ENCODE results near the gene PLAA.
A peak's percentile ranks its signal among the peaks of the same experiment; 100 is the strongest.

The PLAA gene

DNA sequence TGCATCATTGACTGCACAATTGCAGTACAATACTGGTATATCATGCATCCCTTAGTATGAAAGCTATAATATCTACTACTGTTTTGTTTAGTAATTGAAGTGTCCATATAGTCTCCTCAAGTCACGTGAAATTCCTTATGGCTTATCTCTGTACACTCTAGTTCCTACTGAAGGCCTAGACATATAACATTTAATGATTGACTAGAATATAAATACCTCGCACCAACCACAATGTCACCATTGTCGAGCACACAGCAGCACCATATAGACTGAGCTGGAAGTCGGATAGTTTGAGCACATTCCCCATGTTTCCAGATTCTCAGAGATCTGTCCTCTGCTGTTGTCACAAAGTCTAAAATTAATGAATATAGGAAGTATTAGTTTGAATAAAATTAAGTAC, 21.4 kb downstream of the PLAA start:
- Histone ChIP-seq H3K27ac (ENCODE audit: low read depth, low read length) (no peak overlapping the region), H3K4me3 (ENCODE audit: low read depth in 1 of 2, low read length in 2 of 2) (no peak overlapping the region), H3K9me3 (ENCODE audit: low read length) (no peaks in the 10 kb centered on the region), H3K4me1 (ENCODE audit: insufficient read depth, low read length) (no peaks in the 10 kb centered on the region), H3K27me3 (ENCODE audit: control insufficient read depth in 1 of 2, insufficient read depth in 2 of 2, low read length in 2 of 2) (no peaks in the 10 kb centered on the region), H3K9ac (ENCODE audit: low read length) (no peak overlapping the region), H3K36me3 (ENCODE audit: insufficient read depth, low read length) (peaks cover 48% of the 10 kb centered on the region)

DNA sequence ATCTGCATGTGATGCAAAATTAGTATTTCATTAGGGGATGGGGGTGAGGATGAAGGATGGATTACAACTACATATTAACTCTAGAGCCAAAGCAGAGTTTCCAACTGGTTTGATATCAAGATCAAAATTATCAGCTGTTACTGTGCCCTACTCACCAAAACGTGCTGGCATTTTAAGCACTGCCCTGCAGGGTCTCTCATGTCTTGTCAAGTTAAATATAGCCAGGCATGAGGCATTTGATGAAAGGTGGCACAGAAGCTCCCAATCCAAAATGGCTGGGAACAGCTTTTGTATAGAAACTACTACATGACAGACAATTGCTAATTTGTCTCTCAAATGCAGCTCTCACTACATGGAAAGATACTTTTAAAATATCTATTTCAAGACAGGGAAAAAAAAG, 27.3 kb downstream of the PLAA start:
- H3K36me3 ChIP-seq (ENCODE audit: insufficient read depth, low read length) = peaks cover 59% of the 10 kb centered on the region
- H3K4me3 ChIP-seq (ENCODE audit: low read depth in 1 of 2, low read length in 2 of 2) = no peak overlapping the region
- no peaks in the 10 kb centered on the region for H3K4me1 ChIP-seq (ENCODE audit: insufficient read depth, low read length)
- H3K9me3 ChIP-seq (ENCODE audit: low read length) = no peaks in the 10 kb centered on the region
- no peak overlapping the region for H3K9ac ChIP-seq (ENCODE audit: low read length)
- H3K27ac ChIP-seq (ENCODE audit: low read depth, low read length) = no peak overlapping the region
- H3K27me3 ChIP-seq (ENCODE audit: control insufficient read depth in 1 of 2, insufficient read depth in 2 of 2, low read length in 2 of 2) = no peaks in the 10 kb centered on the region

DNA sequence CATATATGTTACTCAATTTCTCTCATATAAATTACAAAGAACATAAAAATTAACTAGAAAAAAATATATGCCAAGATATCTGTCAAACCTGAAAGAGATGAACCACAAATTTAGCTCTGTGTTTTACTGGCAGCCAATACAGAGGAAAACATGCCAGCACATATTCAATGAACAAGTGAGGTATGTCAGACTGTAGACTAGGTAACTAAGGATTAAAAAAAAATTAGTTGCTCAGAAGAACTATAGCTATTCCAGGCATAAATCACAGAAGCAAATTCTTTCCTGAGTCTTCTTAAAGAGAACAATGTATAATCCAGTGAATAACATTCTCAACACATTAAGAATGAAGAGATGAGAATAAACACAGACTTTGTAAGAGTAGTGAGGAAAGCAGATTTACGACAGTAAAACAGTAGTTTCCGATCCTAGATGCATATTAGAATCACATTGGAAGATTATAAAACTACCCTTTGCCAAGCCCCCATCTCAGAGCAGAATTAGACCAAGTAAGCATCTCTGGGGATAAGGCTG, 33.8 kb downstream of the PLAA start:
- no peaks in the 10 kb centered on the region for H3K27me3 ChIP-seq (ENCODE audit: control insufficient read depth in 1 of 2, insufficient read depth in 2 of 2, low read length in 2 of 2)
- no peaks in the 10 kb centered on the region for H3K4me1 ChIP-seq (ENCODE audit: insufficient read depth, low read length)
- no peak overlapping the region for H3K27ac ChIP-seq (ENCODE audit: low read depth, low read length)
- peaks cover 24% of the 10 kb centered on the region for H3K36me3 ChIP-seq (ENCODE audit: insufficient read depth, low read length)
- no peaks in the 10 kb centered on the region for H3K9me3 ChIP-seq (ENCODE audit: low read length)
- no peak overlapping the region for H3K4me3 ChIP-seq (ENCODE audit: low read depth in 1 of 2, low read length in 2 of 2)
- no peak overlapping the region for H3K9ac ChIP-seq (ENCODE audit: low read length)

DNA sequence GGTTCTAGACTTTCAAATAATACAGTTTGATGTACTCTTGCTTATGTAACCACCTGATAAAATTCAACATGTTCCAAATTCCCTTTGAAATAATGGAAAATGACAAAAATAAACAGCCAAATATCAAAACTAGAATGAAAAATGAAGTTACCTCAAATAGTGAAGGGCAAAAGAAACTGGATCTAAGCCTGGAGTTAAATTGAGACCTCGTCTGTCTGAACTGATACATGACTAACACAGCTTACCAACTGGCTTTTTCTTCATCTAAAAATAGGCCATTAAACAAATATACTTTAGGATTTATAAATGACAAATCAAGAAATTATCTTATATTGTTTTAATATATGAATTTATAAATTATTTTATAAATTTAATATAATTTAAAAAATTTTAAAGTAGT, 42.4 kb downstream of the PLAA start:
- Histone ChIP-seq H3K27me3 (ENCODE audit: control insufficient read depth in 1 of 2, insufficient read depth in 2 of 2, low read length in 2 of 2) (no peaks in the 10 kb centered on the region), H3K36me3 (ENCODE audit: insufficient read depth, low read length) (peaks cover 14% of the 10 kb centered on the region), H3K27ac (ENCODE audit: low read depth, low read length) (no peak overlapping the region), H3K9ac (ENCODE audit: low read length) (no peak overlapping the region), H3K4me3 (ENCODE audit: low read depth in 1 of 2, low read length in 2 of 2) (no peak overlapping the region), H3K9me3 (ENCODE audit: low read length) (no peaks in the 10 kb centered on the region), H3K4me1 (ENCODE audit: insufficient read depth, low read length) (no peaks in the 10 kb centered on the region)

DNA sequence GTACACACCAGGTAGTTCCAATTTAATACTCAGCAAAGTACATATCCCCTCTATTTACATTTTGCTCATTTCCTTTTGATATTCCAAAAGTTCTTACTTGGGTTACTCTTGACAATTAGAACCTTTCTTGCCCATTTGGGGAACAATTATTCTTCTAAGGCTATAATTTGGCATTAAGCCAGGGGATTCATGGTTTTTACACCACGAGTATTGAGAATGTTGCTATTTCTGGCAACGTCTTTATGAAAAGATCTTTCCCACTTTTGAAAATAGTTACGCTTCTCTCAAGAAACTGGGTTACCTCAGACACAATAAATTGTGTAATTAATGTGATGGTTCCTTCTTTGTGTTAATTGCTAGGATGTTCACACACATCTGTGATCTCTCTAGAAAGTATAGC, 43.0 kb downstream of the PLAA start:
- Histone ChIP-seq H3K4me3 (ENCODE audit: low read depth in 1 of 2, low read length in 2 of 2) (no peak overlapping the region), H3K4me1 (ENCODE audit: insufficient read depth, low read length) (no peaks in the 10 kb centered on the region), H3K9me3 (ENCODE audit: low read length) (no peaks in the 10 kb centered on the region), H3K27me3 (ENCODE audit: control insufficient read depth in 1 of 2, insufficient read depth in 2 of 2, low read length in 2 of 2) (no peaks in the 10 kb centered on the region), H3K9ac (ENCODE audit: low read length) (no peak overlapping the region), H3K36me3 (ENCODE audit: insufficient read depth, low read length) (peaks cover 14% of the 10 kb centered on the region), H3K27ac (ENCODE audit: low read depth, low read length) (no peak overlapping the region)

DNA sequence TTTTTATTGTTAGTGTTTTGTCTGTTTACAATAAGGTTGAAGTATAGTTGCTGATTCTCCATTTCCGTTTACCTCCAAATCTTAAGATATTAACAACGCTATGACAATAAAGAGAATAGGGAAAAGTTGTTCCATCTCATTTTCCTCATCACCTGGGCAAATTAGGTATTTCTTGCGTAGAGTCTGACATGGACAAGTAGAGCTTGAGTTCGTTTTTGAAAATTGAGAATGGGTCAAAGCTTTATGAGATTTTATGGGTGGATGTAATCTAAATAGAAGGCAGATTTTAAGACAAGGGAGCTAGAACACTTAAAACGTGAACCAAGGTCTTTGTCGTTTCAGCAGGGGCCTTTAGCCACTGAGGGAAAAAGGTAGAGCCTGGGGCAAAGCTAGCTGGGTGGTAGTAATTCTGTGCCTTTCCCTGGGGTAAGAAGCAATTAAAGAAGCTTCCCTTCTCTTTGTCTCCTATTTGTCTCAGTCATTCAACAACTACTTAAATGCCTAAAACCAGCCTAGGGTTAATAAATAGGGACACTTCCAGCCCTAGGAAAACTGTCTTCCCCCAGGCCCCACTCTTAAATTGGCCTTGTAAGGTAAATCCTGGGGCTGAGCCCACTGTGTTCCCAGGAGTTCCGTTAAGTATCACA, 53.9 kb downstream of the PLAA start:
- H3K27me3 ChIP-seq (ENCODE audit: control insufficient read depth in 1 of 2, insufficient read depth in 2 of 2, low read length in 2 of 2) = no peaks in the 10 kb centered on the region
- H3K27ac ChIP-seq (ENCODE audit: low read depth, low read length) = peak overlapping the region; percentile 98
- peak overlapping the region; percentile 60 for H3K9ac ChIP-seq (ENCODE audit: low read length)
- H3K4me3 ChIP-seq (ENCODE audit: low read depth in 1 of 2, low read length in 2 of 2) = peak overlapping the region; percentile 98 to 99
- peaks cover 12% of the 10 kb centered on the region for H3K4me1 ChIP-seq (ENCODE audit: insufficient read depth, low read length)
- H3K9me3 ChIP-seq (ENCODE audit: low read length) = no peaks in the 10 kb centered on the region
- H3K36me3 ChIP-seq (ENCODE audit: insufficient read depth, low read length) = no peaks in the 10 kb centered on the region

DNA sequence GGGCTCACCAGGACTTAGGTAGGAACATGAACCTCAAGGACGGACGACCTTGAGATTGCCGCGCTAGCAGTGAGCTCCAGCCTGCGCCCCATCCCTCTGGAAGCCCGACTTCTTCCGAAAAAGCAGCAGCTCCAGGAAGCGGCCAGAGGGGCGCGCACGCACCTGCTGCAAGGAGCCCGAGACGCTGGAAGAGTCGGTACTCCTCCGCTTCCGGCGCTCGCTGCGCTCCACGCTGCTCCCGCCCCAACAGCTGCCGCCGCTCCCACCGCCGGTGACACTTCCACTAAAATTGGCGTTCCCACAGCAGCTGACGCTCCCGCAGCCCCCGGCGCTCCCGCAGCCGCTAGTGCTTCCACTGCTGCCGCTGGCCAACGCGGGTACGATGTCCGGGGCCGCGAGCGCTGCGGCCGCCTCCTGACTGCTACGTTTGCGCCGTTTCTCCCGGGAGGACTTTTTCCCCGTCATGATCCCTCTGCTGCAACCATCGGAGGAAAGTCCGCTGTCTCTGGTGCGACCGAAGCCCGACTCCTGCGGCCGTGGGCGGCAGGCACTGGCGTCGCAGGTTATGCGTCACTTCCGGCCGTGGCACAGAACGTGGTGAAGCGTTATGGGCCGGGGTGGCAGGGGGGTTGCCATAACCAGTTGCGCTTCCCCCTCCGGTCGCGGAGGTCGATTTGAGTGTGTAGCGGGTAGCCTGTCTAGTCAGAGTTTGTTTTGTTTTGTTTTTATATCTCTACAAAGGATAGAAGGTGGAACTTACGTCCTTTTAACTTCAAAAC, 54.6 kb downstream of the PLAA start, which contains the start of gene CAAP1:
CAAP1 (minus strand) TSS at position 552 of the 779 bp plus-strand sequence; CDS start at position 465, 87 bp downstream.
- peak within 1 kb of the TSS; percentile 98 for H3K27ac ChIP-seq (ENCODE audit: low read depth, low read length)
- H3K36me3 ChIP-seq (ENCODE audit: insufficient read depth, low read length) = no peaks in the 10 kb centered on the region
- H3K27me3 ChIP-seq (ENCODE audit: control insufficient read depth in 1 of 2, insufficient read depth in 2 of 2, low read length in 2 of 2) = no peaks in the 10 kb centered on the region
- H3K9me3 ChIP-seq (ENCODE audit: low read length) = no peaks in the 10 kb centered on the region
- peaks cover 12% of the 10 kb centered on the region for H3K4me1 ChIP-seq (ENCODE audit: insufficient read depth, low read length)
- H3K9ac ChIP-seq (ENCODE audit: low read length) = peak within 1 kb of the TSS; percentile 60
- peak within 1 kb of the TSS; percentile 98 to 99 for H3K4me3 ChIP-seq (ENCODE audit: low read depth in 1 of 2, low read length in 2 of 2)

DNA sequence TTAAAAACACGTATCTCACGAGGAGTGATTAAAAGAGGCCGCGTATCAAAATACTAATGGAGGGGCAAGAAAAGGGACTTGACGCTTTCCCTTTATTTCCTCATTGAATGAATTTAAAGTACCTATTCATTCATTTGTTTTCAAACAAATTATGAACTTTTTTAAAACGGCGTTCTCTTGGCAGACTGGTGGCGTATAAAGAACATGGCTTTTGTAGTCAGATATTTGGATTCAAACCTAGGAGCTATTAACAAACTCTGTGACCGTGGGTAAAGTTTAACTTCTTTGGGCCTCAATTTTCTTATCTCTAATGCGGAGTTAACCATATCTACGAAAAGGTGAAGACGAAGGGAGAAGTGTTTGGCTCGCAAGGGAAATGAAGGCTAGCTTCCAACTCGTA, 55.3 kb downstream of the PLAA start:
- H3K27ac ChIP-seq (ENCODE audit: low read depth, low read length) = peak overlapping the region; percentile 98
- H3K4me3 ChIP-seq (ENCODE audit: low read depth in 1 of 2, low read length in 2 of 2) = peak overlapping the region; percentile 98 to 99
- H3K27me3 ChIP-seq (ENCODE audit: control insufficient read depth in 1 of 2, insufficient read depth in 2 of 2, low read length in 2 of 2) = no peaks in the 10 kb centered on the region
- H3K9ac ChIP-seq (ENCODE audit: low read length) = peak overlapping the region; percentile 60
- H3K4me1 ChIP-seq (ENCODE audit: insufficient read depth, low read length) = peaks cover 12% of the 10 kb centered on the region
- no peaks in the 10 kb centered on the region for H3K9me3 ChIP-seq (ENCODE audit: low read length)
- H3K36me3 ChIP-seq (ENCODE audit: insufficient read depth, low read length) = no peaks in the 10 kb centered on the region

DNA sequence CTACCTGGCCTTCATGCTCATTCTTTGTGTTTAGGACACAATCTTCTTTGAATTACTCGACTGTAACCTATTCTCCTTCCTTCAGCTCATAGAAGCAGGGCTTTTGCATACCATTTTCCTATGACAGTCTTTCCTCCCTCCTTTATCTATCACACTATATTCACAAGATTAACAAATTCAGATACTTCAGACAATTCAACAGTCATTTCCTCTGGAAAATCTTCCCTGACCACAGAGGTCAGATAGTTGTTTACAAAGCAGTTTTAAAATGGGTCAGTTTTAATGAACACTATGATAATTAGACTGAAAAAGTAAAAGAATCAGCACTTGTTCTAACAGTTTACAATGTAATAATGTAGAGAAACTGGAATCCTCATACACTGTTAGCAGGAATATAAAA, 58.8 kb downstream of the PLAA start:
- H3K36me3 ChIP-seq (ENCODE audit: insufficient read depth, low read length) = peaks cover 6% of the 10 kb centered on the region
- no peaks in the 10 kb centered on the region for H3K9me3 ChIP-seq (ENCODE audit: low read length)
- no peaks in the 10 kb centered on the region for H3K27me3 ChIP-seq (ENCODE audit: control insufficient read depth in 1 of 2, insufficient read depth in 2 of 2, low read length in 2 of 2)
- no peak overlapping the region for H3K4me3 ChIP-seq (ENCODE audit: low read depth in 1 of 2, low read length in 2 of 2)
- peaks cover 12% of the 10 kb centered on the region for H3K4me1 ChIP-seq (ENCODE audit: insufficient read depth, low read length)
- no peak overlapping the region for H3K9ac ChIP-seq (ENCODE audit: low read length)
- no peak overlapping the region for H3K27ac ChIP-seq (ENCODE audit: low read depth, low read length)

DNA sequence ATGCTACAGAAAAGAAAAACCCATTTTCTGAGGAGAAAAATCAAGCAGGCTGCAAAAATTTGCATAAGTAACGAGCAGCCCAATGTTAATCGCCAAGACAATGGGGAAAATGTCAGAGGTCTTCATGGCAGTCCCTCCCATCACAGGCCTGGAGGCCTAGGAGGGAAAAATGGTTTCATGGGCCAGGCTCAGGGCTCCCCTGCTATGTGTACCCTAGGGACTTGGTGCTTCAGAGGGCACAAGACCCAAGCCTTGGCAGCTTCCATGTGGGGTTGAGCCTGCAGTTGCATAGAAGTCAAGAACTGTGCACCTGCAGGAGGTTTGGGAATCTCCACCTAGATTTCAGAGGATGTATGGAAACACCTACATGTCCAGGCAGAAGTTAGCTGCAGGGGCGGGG, 64.9 kb downstream of the PLAA start:
- Histone ChIP-seq H3K27me3 (ENCODE audit: control insufficient read depth in 1 of 2, insufficient read depth in 2 of 2, low read length in 2 of 2) (no peaks in the 10 kb centered on the region), H3K9me3 (ENCODE audit: low read length) (no peaks in the 10 kb centered on the region), H3K36me3 (ENCODE audit: insufficient read depth, low read length) (peaks cover 33% of the 10 kb centered on the region), H3K9ac (ENCODE audit: low read length) (no peak overlapping the region), H3K27ac (ENCODE audit: low read depth, low read length) (no peak overlapping the region), H3K4me1 (ENCODE audit: insufficient read depth, low read length) (no peaks in the 10 kb centered on the region), H3K4me3 (ENCODE audit: low read depth in 1 of 2, low read length in 2 of 2) (no peak overlapping the region)

DNA sequence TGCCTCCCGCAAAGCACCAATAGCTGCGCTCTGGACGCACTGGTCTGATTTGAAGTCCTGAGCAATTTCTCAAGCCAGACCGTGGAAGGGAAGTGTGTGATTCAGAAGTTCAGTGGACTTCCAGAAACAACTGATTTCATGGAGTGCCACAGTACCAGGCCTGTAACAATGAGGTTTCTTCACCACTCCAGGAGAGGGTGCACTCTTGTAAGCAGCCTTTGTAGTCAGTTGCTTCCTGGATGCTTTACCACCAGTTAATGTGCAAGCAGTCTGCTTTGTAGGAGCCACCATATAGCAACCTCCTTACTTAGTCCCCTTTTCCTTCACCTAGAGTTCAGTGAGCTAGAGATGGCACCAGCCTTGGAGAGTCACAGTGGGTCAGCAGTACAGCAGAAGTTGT, 66.8 kb downstream of the PLAA start:
- H3K27ac ChIP-seq (ENCODE audit: low read depth, low read length) = no peak overlapping the region
- H3K4me1 ChIP-seq (ENCODE audit: insufficient read depth, low read length) = no peaks in the 10 kb centered on the region
- no peak overlapping the region for H3K4me3 ChIP-seq (ENCODE audit: low read depth in 1 of 2, low read length in 2 of 2)
- no peak overlapping the region for H3K9ac ChIP-seq (ENCODE audit: low read length)
- peaks cover 33% of the 10 kb centered on the region for H3K36me3 ChIP-seq (ENCODE audit: insufficient read depth, low read length)
- no peaks in the 10 kb centered on the region for H3K9me3 ChIP-seq (ENCODE audit: low read length)
- no peaks in the 10 kb centered on the region for H3K27me3 ChIP-seq (ENCODE audit: control insufficient read depth in 1 of 2, insufficient read depth in 2 of 2, low read length in 2 of 2)
